22Rv1 (cell line): ENCODE results near the gene NDUFA3.

Experiments used
- ZFX ChIP-seq: fragments of 450-650 bp; IDR thresholded peaks from 2 replicates; pipeline ENCODE4 v1.6.1; 2017; ENCODE audit warnings: antibody characterized with exemption, borderline replicate concordance
- TF ChIP-seq, protein P1 (sequence below): fragments of 450-650 bp; IDR thresholded peaks from 2 replicates; pipeline ENCODE4 v1.5.1; 2017; ENCODE audit warnings: mild to moderate bottlenecking

DNA sequence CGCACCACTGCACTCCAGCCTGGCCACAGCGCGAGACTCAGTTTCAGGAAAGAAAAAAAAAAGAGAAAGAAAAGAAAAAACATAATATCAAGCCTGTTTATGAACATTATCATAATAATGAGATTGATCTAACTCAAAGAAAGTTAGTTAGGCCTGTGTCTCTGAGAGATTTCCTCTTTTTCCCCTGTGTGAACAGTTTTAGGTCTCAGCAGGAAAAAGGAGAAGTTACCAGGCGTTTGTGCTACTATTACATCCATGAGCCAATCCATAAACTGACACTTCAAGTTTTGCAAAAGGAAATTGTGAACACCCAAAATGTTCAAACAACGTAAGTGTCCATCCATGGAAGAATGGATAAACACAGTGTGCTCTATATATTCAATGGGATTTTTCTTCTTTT lies 25.3 kb upstream of the NDUFA3 start:
- TF ChIP-seq, protein P1, sequence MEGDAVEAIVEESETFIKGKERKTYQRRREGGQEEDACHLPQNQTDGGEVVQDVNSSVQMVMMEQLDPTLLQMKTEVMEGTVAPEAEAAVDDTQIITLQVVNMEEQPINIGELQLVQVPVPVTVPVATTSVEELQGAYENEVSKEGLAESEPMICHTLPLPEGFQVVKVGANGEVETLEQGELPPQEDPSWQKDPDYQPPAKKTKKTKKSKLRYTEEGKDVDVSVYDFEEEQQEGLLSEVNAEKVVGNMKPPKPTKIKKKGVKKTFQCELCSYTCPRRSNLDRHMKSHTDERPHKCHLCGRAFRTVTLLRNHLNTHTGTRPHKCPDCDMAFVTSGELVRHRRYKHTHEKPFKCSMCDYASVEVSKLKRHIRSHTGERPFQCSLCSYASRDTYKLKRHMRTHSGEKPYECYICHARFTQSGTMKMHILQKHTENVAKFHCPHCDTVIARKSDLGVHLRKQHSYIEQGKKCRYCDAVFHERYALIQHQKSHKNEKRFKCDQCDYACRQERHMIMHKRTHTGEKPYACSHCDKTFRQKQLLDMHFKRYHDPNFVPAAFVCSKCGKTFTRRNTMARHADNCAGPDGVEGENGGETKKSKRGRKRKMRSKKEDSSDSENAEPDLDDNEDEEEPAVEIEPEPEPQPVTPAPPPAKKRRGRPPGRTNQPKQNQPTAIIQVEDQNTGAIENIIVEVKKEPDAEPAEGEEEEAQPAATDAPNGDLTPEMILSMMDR: no peak
- TF ChIP-seq ZFX: no peak
